Osteocyte (in vitro differentiated cells): Measurements from ENCODE around the gene RGSL1. TPM values are rescaled to one million over a fixed set of nuclear protein-coding genes. Genes with fewer than 3 reads are reported as not detected.
"Not testable (repeated sequence)": the region's sequence is repeated elsewhere in the genome, so short reads cannot be mapped to it uniquely, and the experiment has no call there.

Experiments used
- DNase-seq: peaks from one replicate; pipeline ENCODE4 v3.0.0; 2021; ENCODE audit warnings: mixed read lengths; ENCODE audit not compliant: unreplicated experiment; ENCODE audit errors: extremely low spot score
- H3K27ac Mint-ChIP-seq: one replicate; pipeline ENCODE4 v1.8.0; 2021; ENCODE audit warnings: mild to moderate bottlenecking, mixed read lengths; ENCODE audit not compliant: unreplicated experiment
- H3K27me3 Mint-ChIP-seq: one replicate; pipeline ENCODE4 v1.8.0; 2021; ENCODE audit warnings: mixed read lengths; ENCODE audit not compliant: unreplicated experiment
- H3K36me3 Mint-ChIP-seq: one replicate; pipeline ENCODE4 v1.8.0; 2021; ENCODE audit warnings: mixed read lengths; ENCODE audit not compliant: unreplicated experiment
- H3K4me1 Mint-ChIP-seq: one replicate; pipeline ENCODE4 v1.8.0; 2021; ENCODE audit warnings: mixed read lengths; ENCODE audit not compliant: unreplicated experiment
- H3K4me3 Mint-ChIP-seq: one replicate; pipeline ENCODE4 v1.8.0; 2021; ENCODE audit warnings: mild to moderate bottlenecking, moderate library complexity, mixed read lengths; ENCODE audit not compliant: unreplicated experiment
- H3K9me3 Mint-ChIP-seq: one replicate; pipeline ENCODE4 v1.8.0; 2021; ENCODE audit warnings: mixed read lengths; ENCODE audit not compliant: unreplicated experiment
- total RNA-seq: library from RNA; stranded (reverse); gene quantifications from 2 replicates; pipeline ENCODE4 v1.2.1, GENCODE V29; 2021
- TF ChIP-seq, protein P1 (sequence below): fragments of 200-600 bp; sonication (generic); IDR thresholded peaks from 2 replicates; pipeline ENCODE4 v1.5.0; 2021; ENCODE audit warnings: antibody characterized with exemption, mild to moderate bottlenecking, moderate library complexity

RGSL1 gene
- total RNA-seq, 1 donor from 2014 or later = not detected

DNA sequence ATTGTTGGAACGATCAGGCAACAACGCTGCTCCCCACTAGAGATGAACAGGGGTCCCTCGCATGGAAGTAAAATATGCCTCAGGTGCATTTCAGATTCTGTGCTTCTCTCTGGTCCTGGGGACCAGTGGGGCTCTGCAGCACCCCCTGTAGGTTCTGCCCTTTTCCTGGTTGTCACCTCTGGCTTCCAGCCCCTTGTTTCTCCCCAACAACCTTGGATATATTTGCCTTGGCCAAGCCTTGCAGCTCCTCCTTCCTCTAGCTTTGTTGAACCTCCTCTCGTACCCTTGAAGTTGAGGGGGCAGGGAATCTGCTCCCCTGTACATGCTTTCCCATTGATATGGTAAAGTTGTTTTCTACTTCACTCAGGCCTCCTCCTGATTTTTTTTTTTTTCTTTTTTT is 5.4 kb upstream of the RGSL1 start:
- Mint-ChIP-seq H3K9me3 (no peaks in the 10 kb centered on the region), H3K36me3 (no peaks in the 10 kb centered on the region), H3K27ac (no peak overlapping the region), H3K27me3 (peaks cover 2% of the 10 kb centered on the region), H3K4me1 (no peaks in the 10 kb centered on the region), H3K4me3 (no peak overlapping the region)
- no peak for DNase-seq
- TF ChIP-seq, protein P1, sequence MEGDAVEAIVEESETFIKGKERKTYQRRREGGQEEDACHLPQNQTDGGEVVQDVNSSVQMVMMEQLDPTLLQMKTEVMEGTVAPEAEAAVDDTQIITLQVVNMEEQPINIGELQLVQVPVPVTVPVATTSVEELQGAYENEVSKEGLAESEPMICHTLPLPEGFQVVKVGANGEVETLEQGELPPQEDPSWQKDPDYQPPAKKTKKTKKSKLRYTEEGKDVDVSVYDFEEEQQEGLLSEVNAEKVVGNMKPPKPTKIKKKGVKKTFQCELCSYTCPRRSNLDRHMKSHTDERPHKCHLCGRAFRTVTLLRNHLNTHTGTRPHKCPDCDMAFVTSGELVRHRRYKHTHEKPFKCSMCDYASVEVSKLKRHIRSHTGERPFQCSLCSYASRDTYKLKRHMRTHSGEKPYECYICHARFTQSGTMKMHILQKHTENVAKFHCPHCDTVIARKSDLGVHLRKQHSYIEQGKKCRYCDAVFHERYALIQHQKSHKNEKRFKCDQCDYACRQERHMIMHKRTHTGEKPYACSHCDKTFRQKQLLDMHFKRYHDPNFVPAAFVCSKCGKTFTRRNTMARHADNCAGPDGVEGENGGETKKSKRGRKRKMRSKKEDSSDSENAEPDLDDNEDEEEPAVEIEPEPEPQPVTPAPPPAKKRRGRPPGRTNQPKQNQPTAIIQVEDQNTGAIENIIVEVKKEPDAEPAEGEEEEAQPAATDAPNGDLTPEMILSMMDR = no peak

DNA sequence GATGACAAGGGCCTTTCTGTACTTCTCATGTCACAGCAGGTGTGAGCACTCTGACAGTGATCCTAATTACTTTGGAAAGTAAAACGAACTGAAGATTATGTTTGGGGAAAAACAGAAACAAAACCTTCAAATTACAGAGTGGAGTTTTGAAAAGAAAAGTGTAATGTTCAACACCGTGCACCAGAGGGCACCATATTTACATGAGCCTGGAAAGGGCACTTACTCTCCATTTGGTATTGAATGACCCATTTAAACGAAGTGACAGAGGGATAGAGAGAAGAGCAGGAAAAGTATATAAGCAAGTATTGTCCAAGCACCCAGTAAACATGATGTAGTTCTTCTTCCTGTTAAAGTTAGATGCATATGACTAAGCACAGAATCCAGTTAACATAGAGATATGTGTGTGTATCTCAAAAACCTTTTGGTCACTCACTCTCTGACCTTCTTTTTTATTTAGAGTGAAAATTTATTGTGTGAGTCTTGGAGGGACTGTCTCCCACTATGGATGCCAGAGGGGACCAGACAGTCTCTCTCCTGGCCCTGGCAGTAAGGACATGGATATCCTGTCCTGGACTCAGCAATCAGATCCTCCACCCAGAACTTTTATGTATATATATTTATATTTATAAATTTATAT is 3.8 kb upstream of the RGSL1 start:
- Mint-ChIP-seq H3K27ac (no peak overlapping the region), H3K27me3 (peaks cover 8% of the 10 kb centered on the region), H3K36me3 (no peaks in the 10 kb centered on the region), H3K4me1 (no peaks in the 10 kb centered on the region), H3K4me3 (no peak overlapping the region), H3K9me3 (no peaks in the 10 kb centered on the region)
- DNase-seq = no peak
- TF ChIP-seq, protein P1 = peak; percentile 70

DNA sequence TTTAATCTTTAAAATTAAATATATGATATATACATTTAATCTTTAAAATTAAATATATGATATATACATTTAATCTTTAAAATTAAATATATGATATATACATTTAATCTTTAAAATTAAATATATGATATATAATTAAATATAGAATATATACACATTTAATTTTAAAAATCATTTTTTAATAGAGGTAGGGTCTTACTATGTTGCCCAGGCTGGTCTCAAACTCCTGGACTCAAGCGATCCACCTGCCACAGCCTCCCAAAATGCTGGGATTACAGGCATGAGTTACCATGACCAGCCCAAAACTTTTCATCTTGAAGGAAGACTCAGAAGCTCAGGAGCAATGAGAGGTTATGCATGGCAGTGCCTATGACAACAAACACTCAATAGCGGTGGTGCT is 2.8 kb upstream of the RGSL1 start:
- peaks cover 17% of the 10 kb centered on the region for H3K27me3 Mint-ChIP-seq
- H3K36me3 Mint-ChIP-seq, H3K4me1 Mint-ChIP-seq, H3K27ac Mint-ChIP-seq, H3K9me3 Mint-ChIP-seq, H3K4me3 Mint-ChIP-seq, DNase-seq: not testable (repeated sequence)

DNA sequence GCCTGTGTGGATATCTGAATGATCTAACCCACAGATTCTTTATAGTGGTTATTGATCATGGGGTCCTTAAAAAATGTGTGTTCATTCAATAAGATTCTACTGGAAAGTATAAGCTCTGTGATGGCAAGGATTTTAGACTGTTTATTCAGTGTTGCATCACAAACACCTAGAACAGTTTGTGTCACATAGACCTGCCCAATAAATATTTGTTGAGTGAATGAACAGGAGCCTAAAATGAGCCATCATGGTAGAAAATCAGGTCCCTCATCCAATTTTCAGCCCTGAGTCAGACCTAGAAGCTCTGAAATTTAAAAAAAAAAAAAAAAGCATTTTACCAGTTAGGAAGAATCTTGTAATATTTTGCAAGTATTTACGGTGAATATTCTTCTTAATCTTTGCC is 2.3 kb upstream of the RGSL1 start:
- TF ChIP-seq, protein P1 = no peak
- no peak for DNase-seq
- peaks cover 17% of the 10 kb centered on the region for H3K27me3 Mint-ChIP-seq
- H3K36me3 Mint-ChIP-seq = no peaks in the 10 kb centered on the region
- H3K4me1 Mint-ChIP-seq = no peaks in the 10 kb centered on the region
- H3K27ac Mint-ChIP-seq = no peak overlapping the region
- H3K4me3 Mint-ChIP-seq = no peak overlapping the region
- no peaks in the 10 kb centered on the region for H3K9me3 Mint-ChIP-seq

DNA sequence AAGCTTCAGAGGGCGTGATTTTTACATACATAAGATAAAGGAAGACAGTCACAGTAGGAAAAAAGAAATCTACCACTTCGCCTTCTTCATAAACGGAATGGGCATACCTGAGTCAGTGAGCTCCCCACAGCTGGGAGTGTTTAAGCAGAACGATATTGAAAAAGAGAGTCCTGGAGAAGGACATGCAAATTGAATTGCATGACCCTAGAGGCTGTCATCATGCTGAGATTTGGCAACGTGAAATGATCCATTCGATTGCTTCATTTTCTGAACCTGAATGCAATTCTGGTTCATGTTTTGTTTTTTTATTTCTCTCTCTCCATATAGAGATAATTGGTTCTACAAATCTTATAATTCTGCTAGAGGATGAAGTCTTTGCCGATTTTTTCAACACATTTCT is 3.7 kb downstream of the RGSL1 start:
- Mint-ChIP-seq H3K27me3 (peaks cover 28% of the 10 kb centered on the region), H3K4me1 (no peaks in the 10 kb centered on the region), H3K9me3 (no peaks in the 10 kb centered on the region), H3K36me3 (no peaks in the 10 kb centered on the region), H3K27ac (no peak overlapping the region), H3K4me3 (no peak overlapping the region)
- TF ChIP-seq, protein P1 = no peak
- no peak for DNase-seq

DNA sequence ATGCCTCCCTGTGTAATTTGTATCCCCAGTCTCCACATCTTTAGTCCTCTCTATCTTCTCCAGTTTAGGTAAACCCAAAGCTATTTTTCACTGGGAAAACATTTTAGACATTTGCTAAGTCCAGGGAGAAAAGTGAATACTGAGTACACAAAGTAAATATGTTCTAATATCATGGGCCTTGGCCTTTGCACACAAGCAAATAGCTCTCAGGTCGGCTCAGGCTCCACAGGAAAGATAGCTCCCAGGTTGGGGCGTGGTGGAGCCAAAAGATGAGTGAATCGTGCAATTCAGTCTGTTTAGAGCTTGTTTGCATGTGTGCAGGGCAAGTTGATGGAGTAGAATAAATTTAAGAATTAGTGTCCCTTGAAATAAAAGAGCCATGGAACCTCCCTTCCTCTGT is 7.9 kb downstream of the RGSL1 start:
- DNase-seq = no peak
- Mint-ChIP-seq H3K27ac (no peak overlapping the region), H3K4me3 (no peak overlapping the region), H3K9me3 (no peaks in the 10 kb centered on the region), H3K27me3 (peaks cover 30% of the 10 kb centered on the region), H3K36me3 (no peaks in the 10 kb centered on the region), H3K4me1 (no peaks in the 10 kb centered on the region)
- TF ChIP-seq, protein P1 = no peak
